SK-N-SH treated with all-trans-retinoic acid at 6 μM for 48 hours (cell line): ENCODE results near the gene TRIL.

Source experiments
- ATAC-seq: fragments of 200-7000 bp; cut with Tn5 transposase; 3 replicates; pipeline ENCODE4 v1.9.1; 2020; ENCODE audit warnings: mild to moderate bottlenecking, moderate library complexity
- BACH2 ChIP-seq: fragments of 250-450 bp; sonication (Bioruptor Pico); IDR thresholded peaks from 2 replicates; pipeline ENCODE4 v1.9.0; 2021; ENCODE audit warnings: mild to moderate bottlenecking, borderline replicate concordance
- ESRRG ChIP-seq: fragments of 250-450 bp; sonication (Bioruptor Pico); IDR thresholded peaks from 2 replicates; pipeline ENCODE4 v1.6.1; 2021; ENCODE audit warnings: mild to moderate bottlenecking
- GLIS3 ChIP-seq: fragments of 250-450 bp; sonication (Bioruptor Pico); IDR thresholded peaks from 2 replicates; pipeline ENCODE4 v1.5.0; 2020; ENCODE audit warnings: mild to moderate bottlenecking, moderate library complexity
- ISL1 ChIP-seq: fragments of 250-450 bp; sonication (Bioruptor Pico); IDR thresholded peaks from 2 replicates; pipeline ENCODE4 v2.1.2; 2022; ENCODE audit warnings: mild to moderate bottlenecking, moderate library complexity
- PATZ1 ChIP-seq: fragments of 250-450 bp; sonication (Bioruptor Pico); IDR thresholded peaks from 2 replicates; pipeline ENCODE4 v1.8.0; 2020; ENCODE audit warnings: mild to moderate bottlenecking, moderate library complexity, borderline replicate concordance
- POU6F1 ChIP-seq: fragments of 250-450 bp; sonication (Bioruptor Pico); IDR thresholded peaks from 2 replicates; pipeline ENCODE4 v1.8.0; 2021; ENCODE audit warnings: low read depth, mild to moderate bottlenecking, moderate library complexity, borderline replicate concordance
- PPARA ChIP-seq: fragments of 250-450 bp; sonication (Bioruptor Pico); IDR thresholded peaks from 2 replicates; pipeline ENCODE4 v1.5.0; 2020; ENCODE audit warnings: mild to moderate bottlenecking, borderline replicate concordance
- RARB ChIP-seq: fragments of 250-450 bp; sonication (Bioruptor Pico); IDR thresholded peaks from 2 replicates; pipeline ENCODE4 v1.8.0; 2021; ENCODE audit warnings: mild to moderate bottlenecking, moderate library complexity
- SNAI2 ChIP-seq: fragments of 250-450 bp; sonication (Bioruptor Pico); IDR thresholded peaks from 2 replicates; pipeline ENCODE4 v1.5.0; 2020; ENCODE audit warnings: mild to moderate bottlenecking, moderate library complexity
- TCF4 ChIP-seq: fragments of 250-450 bp; sonication (Bioruptor Pico); IDR thresholded peaks from 2 replicates; pipeline ENCODE4 v1.8.0; 2021; ENCODE audit warnings: mild to moderate bottlenecking, moderate library complexity, borderline replicate concordance
- TOX ChIP-seq: fragments of 250-450 bp; sonication (Bioruptor Pico); IDR thresholded peaks from 2 replicates; pipeline ENCODE4 v1.8.0; 2021; ENCODE audit warnings: mild to moderate bottlenecking, moderate library complexity, borderline replicate concordance
- ZC3H10 ChIP-seq: fragments of 250-450 bp; sonication (Bioruptor Pico); IDR thresholded peaks from 2 replicates; pipeline ENCODE4 v1.5.1; 2021; ENCODE audit warnings: mild to moderate bottlenecking, moderate library complexity
- ZFP3 ChIP-seq: fragments of 250-450 bp; sonication (Bioruptor Pico); IDR thresholded peaks from 2 replicates; pipeline ENCODE4 v1.5.0; 2020; ENCODE audit warnings: mild to moderate bottlenecking, moderate library complexity
- ZFP30 ChIP-seq: fragments of 450-650 bp; formaldehyde crosslinking; IDR thresholded peaks from 2 replicates; pipeline ENCODE4 v1.5.0; 2022; ENCODE audit warnings: mild to moderate bottlenecking, moderate library complexity
- ZNF565 ChIP-seq: fragments of 450-650 bp; formaldehyde crosslinking; conservative IDR thresholded peaks from 2 replicates; pipeline ENCODE4 v1.5.0; 2020; ENCODE audit warnings: low read depth, mild to moderate bottlenecking, moderate library complexity
- ZNF70 ChIP-seq: fragments of 450-650 bp; formaldehyde crosslinking; IDR thresholded peaks from 2 replicates; pipeline ENCODE4 v1.5.0; 2020; ENCODE audit warnings: mild to moderate bottlenecking, moderate library complexity
- ZNF8 ChIP-seq: fragments of 450-650 bp; formaldehyde crosslinking; IDR thresholded peaks from 2 replicates; pipeline ENCODE4 v1.5.0; 2020; ENCODE audit warnings: mild to moderate bottlenecking, moderate library complexity
- TF ChIP-seq, protein P1 (sequence below): fragments of 250-450 bp; sonication (Bioruptor Pico); IDR thresholded peaks from 2 replicates; pipeline ENCODE4 v1.5.1; 2020; ENCODE audit warnings: low read depth, mild to moderate bottlenecking, moderate library complexity
- TF ChIP-seq, protein P2 (sequence below): fragments of 250-450 bp; sonication (Bioruptor Pico); IDR thresholded peaks from 2 replicates; pipeline ENCODE4 v1.5.0; 2020; ENCODE audit warnings: mild to moderate bottlenecking, moderate library complexity

TRIL gene

DNA sequence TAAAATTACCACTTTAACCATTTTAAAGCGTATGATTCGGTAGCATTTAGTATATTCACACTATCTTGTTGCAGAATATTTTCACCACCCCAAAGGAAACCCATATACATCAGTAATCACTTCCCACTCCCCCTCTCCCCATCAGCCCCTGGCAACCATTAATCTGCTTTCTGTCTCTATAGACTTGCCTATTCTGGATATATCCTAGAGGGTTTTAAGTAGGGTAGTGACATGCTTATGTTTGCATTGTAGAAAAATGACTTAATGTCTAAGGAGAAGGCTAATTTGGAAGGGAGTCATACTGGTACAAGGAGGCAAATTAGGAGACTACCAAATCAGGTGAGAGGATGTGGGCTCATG lies 42.6 kb upstream of the TRIL start:
- no peak for TF ChIP-seq ZNF70 (CRISPR knock-in tag)
- TF ChIP-seq PATZ1 (CRISPR knock-in tag): no peak
- TF ChIP-seq, protein P1, sequence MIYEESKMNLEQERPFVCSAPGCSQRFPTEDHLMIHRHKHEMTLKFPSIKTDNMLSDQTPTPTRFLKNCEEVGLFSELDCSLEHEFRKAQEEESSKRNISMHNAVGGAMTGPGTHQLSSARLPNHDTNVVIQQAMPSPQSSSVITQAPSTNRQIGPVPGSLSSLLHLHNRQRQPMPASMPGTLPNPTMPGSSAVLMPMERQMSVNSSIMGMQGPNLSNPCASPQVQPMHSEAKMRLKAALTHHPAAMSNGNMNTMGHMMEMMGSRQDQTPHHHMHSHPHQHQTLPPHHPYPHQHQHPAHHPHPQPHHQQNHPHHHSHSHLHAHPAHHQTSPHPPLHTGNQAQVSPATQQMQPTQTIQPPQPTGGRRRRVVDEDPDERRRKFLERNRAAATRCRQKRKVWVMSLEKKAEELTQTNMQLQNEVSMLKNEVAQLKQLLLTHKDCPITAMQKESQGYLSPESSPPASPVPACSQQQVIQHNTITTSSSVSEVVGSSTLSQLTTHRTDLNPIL (CRISPR knock-in tag): no peak
- no peak for TF ChIP-seq RARB
- no peak for TF ChIP-seq SNAI2 (CRISPR knock-in tag)
- TF ChIP-seq TCF4 (CRISPR knock-in tag): no peak
- no peak for TF ChIP-seq ZFP30
- no peak for TF ChIP-seq ESRRG (CRISPR knock-in tag)
- TF ChIP-seq, all 23 proteins: peak for 0
- ATAC-seq: no peak

DNA sequence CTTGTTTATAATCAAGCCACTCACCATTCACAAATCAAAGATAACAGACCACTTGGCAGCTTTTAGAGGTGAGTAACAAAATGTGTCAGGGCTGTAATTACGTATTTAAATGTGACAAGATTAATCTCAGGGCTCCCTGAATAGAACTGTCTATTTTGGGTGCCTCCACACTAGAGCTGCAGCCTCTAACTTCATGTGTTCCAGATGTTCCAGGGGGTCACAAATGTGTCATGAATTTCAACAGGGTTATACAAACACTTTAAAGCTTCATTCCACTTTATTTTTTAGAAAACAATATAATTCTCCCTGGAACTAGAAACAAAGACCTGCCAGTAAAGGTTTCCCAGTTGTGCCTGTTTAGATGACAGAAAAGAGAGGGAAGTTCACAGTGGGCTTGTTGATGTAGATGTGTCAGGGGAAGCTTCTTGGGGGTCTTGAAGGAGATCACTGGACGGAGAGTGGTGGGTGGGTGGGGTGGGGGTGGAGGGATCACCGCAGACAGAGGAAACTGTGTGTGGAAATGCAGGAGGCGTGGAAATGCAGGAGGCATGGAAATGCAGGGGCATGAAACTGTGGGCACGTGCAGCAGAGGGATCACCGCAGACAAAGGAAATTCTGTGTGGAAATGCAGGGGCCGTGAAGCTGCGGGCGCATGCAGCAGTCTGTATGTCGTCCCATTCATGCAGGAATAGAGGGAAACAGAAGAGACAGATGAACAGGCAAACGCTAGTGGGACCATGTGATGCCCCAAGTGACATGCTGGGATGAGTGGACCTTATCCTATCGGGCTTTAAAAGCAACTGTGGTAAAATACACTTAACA lies 42.0 kb upstream of the TRIL start:
- TF ChIP-seq SNAI2 (CRISPR knock-in tag) (no peak), GLIS3 (CRISPR knock-in tag) (no peak), ZNF565 (CRISPR knock-in tag) (no peak), TOX (CRISPR knock-in tag) (no peak), RARB (no peak), BACH2 (no peak), ZFP30 (no peak), ZC3H10 (CRISPR knock-in tag) (no peak), ZNF8 (no peak), ZFP3 (CRISPR knock-in tag) (no peak), POU6F1 (CRISPR knock-in tag) (no peak), ZNF70 (CRISPR knock-in tag) (no peak), ESRRG (CRISPR knock-in tag) (no peak), ISL1 (CRISPR knock-in tag) (no peak), PPARA (CRISPR knock-in tag) (no peak)
- TF ChIP-seq, protein P2, sequence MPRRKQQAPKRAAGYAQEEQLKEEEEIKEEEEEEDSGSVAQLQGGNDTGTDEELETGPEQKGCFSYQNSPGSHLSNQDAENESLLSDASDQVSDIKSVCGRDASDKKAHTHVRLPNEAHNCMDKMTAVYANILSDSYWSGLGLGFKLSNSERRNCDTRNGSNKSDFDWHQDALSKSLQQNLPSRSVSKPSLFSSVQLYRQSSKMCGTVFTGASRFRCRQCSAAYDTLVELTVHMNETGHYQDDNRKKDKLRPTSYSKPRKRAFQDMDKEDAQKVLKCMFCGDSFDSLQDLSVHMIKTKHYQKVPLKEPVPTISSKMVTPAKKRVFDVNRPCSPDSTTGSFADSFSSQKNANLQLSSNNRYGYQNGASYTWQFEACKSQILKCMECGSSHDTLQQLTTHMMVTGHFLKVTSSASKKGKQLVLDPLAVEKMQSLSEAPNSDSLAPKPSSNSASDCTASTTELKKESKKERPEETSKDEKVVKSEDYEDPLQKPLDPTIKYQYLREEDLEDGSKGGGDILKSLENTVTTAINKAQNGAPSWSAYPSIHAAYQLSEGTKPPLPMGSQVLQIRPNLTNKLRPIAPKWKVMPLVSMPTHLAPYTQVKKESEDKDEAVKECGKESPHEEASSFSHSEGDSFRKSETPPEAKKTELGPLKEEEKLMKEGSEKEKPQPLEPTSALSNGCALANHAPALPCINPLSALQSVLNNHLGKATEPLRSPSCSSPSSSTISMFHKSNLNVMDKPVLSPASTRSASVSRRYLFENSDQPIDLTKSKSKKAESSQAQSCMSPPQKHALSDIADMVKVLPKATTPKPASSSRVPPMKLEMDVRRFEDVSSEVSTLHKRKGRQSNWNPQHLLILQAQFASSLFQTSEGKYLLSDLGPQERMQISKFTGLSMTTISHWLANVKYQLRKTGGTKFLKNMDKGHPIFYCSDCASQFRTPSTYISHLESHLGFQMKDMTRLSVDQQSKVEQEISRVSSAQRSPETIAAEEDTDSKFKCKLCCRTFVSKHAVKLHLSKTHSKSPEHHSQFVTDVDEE (CRISPR knock-in tag): no peak
- TF ChIP-seq, all 23 proteins: peak for 0
- ATAC-seq: no peak

DNA sequence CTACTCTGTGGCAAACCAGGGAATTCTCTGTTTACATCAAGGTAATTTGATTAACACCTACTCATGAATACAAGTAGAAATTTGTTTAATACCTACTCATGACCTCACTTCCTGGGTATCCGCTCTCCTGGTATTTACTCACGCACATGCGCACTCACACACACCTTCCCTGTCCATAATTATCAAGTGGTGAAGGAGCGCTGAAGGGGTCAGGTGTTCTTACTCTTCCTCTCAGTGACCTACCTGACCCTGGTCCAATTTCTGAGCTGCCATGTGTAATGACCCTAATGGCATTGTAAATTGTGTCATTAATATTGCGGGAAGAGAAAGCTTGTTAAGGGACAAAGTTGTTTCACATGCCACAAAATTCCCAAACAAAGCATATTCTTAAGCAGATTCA lies 41.3 kb upstream of the TRIL start:
- TF ChIP-seq, protein P2 (CRISPR knock-in tag): no peak
- no peak for TF ChIP-seq TCF4 (CRISPR knock-in tag)
- TF ChIP-seq, protein P1 (CRISPR knock-in tag): no peak
- TF ChIP-seq SNAI2 (CRISPR knock-in tag): no peak
- TF ChIP-seq ZNF70 (CRISPR knock-in tag): no peak
- TF ChIP-seq ZNF8: no peak
- TF ChIP-seq ISL1 (CRISPR knock-in tag): no peak
- no peak for TF ChIP-seq ZNF565 (CRISPR knock-in tag)
- TF ChIP-seq GLIS3 (CRISPR knock-in tag): no peak
- no peak for TF ChIP-seq RARB
- no peak for TF ChIP-seq PPARA (CRISPR knock-in tag)
- TF ChIP-seq, all 23 proteins: peak for 0
- ATAC-seq: no peak
